Subcutaneous abdominal adipose tissue (tissue), 5 donors: ENCODE data around the gene PLN.

ENCODE experiments used
- H3K27ac ChIP-seq: one replicate; pipeline ENCODE4 v1.7.0; 2013; ENCODE audit warnings: low read depth, mild to moderate bottlenecking, inconsistent platforms, low read length, moderate library complexity
- H3K27me3 ChIP-seq, 5 donors: one replicate each; pipeline ENCODE4 v1.7.0; 2013; ENCODE audit warnings: low read length in 5 of 5, inconsistent platforms in 1 of 5; ENCODE audit not compliant: control insufficient read depth in 5 of 5, insufficient read depth in 4 of 5
- H3K36me3 ChIP-seq, 5 donors: one replicate each; pipeline ENCODE4 v1.7.0; 2013; ENCODE audit warnings: low read length in 5 of 5; ENCODE audit not compliant: control insufficient read depth in 5 of 5, insufficient read depth in 5 of 5
- H3K4me1 ChIP-seq, 5 donors: one replicate each; pipeline ENCODE4 v1.7.0; 2013; ENCODE audit warnings: low read length in 5 of 5, mild to moderate bottlenecking in 3 of 5, moderate library complexity in 1 of 5; ENCODE audit not compliant: control insufficient read depth in 5 of 5, insufficient read depth in 5 of 5
- H3K4me3 ChIP-seq, 5 donors: one replicate each; pipeline ENCODE4 v1.7.0; 2013; ENCODE audit warnings: low read length in 5 of 5, low read depth in 1 of 5
- H3K9ac ChIP-seq, 5 donors: one replicate each; pipeline ENCODE4 v1.7.0; 2013; ENCODE audit warnings: low read length in 5 of 5, mild to moderate bottlenecking in 4 of 5, moderate library complexity in 3 of 5
- H3K9me3 ChIP-seq, 5 donors: one replicate each; pipeline ENCODE4 v1.7.0; 2013; ENCODE audit warnings: low read length in 5 of 5; ENCODE audit not compliant: control insufficient read depth in 5 of 5
- donor health status: healthy.
- donor health status: healthy.
- donor health status: healthy.
- donor health status: healthy.
- donor health status: healthy.

Gene PLN

DNA sequence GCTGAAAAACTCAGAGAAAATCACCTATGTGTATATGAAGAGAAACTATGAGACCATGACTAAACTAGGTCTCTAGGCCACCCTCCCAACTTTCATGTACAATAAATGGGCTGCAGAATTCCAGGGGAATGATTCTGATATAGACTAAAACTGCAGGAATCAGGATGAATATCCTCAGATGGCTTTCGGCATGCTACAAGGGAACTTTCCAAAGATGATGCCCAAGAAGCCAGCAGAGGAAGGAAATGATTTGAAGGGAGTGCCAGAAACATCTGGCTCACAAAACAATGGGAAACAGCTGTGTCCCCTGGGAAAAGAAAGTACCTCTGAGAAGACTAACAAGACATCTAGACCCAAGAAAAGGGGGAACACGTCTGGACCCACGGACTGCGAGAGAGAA is 41.1 kb downstream of the PLN start:
- no peak overlapping the region for H3K9ac ChIP-seq
- peaks cover 0 to 17% (median 5%) of the 10 kb centered on the region in 5 donors for H3K4me1 ChIP-seq
- no peak overlapping the region for H3K27ac ChIP-seq
- H3K27me3 ChIP-seq, result no peaks in the 10 kb centered on the region
- H3K4me3 ChIP-seq, result no peak overlapping the region
- H3K36me3 ChIP-seq, result no peaks in the 10 kb centered on the region
- no peaks in the 10 kb centered on the region for H3K9me3 ChIP-seq

DNA sequence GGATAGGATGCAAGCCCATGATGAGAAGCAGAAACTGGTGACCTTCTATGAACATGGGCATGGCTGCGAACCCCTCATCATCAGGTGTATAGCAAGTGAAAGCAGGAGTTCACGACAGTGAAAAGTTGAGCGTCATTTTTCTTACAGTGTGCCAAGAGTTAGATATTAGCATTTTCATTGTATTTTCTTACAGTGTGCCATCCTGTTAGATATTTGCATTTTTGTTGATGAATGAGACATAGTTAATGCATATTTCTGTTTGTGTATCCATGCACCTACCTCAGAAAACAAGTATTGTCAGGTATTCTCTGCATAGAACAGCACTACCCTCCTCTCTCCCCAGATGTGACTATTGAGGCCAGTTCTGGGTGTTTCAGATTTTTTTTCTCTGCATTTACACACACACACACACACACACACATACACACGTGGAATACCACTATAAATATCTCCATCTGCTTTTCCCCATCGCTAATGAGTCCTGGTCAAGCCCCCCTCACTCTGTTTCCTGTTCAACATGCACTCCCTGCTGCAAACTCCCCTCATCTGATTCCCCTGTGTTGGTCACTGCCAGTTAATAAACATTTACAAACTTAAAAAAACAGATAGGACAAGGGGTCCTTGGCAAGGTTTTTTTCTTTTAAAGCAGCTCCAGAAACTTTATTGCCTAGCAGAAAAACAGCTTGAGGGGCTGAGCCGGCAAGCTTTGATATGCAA is 41.7 kb downstream of the PLN start:
- no peaks in the 10 kb centered on the region for H3K27me3 ChIP-seq
- H3K9me3 ChIP-seq, result no peaks in the 10 kb centered on the region
- no peak overlapping the region for H3K4me3 ChIP-seq
- H3K4me1 ChIP-seq, result peaks cover 0 to 17% (median 5%) of the 10 kb centered on the region in 5 donors
- H3K36me3 ChIP-seq, result no peaks in the 10 kb centered on the region
- H3K9ac ChIP-seq, result no peak overlapping the region
- no peak overlapping the region for H3K27ac ChIP-seq

DNA sequence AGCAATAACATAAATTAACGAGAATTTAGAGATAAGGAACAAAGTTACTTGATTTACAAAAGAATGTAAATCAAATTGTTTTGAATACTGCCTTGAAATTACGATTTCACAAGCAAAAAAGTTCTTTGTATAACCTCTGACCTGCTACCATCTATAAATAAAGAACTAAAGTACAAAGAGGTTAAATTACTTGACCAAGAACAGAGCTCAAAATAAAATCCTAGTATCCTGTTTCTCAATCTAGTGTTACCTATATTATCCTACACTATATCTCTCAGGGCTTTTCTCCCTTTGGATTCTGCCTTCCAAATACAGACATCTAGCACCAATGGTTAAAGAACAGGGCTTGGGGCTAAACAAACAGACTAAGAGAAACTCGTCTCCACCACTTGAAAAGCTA is 43.8 kb downstream of the PLN start:
- no peak overlapping the region for H3K27ac ChIP-seq
- H3K4me1 ChIP-seq, result peaks cover 0 to 15% (median 6%) of the 10 kb centered on the region in 5 donors
- H3K9me3 ChIP-seq, result no peaks in the 10 kb centered on the region
- H3K9ac ChIP-seq, result no peak overlapping the region
- no peak overlapping the region for H3K4me3 ChIP-seq
- no peaks in the 10 kb centered on the region for H3K27me3 ChIP-seq
- H3K36me3 ChIP-seq, result no peaks in the 10 kb centered on the region

DNA sequence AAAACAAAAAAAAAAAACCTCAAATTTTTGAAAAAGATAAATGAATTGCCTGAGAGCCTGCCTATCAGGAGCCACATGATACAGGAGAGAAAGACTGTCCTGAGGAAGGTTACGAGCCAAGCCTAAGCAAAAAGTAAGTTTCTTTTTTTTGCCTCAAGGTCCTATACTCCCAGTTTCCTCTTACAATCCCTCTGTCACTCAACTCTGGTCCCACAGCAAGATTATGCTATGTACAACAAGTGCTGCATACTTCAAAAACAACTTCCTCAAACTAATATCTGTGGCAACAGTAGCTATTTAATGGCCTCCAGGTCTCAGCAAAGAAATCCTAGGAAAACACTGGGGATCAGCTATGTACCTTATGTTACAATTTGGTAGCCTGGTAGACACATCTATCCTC is 46.8 kb downstream of the PLN start:
- Histone ChIP-seq H3K4me3 (no peak overlapping the region), H3K9ac (no peak overlapping the region), H3K9me3 (no peaks in the 10 kb centered on the region), H3K27me3 (no peaks in the 10 kb centered on the region), H3K27ac (no peak overlapping the region), H3K4me1 (peaks cover 0 to 6% (median 2%) of the 10 kb centered on the region in 5 donors), H3K36me3 (no peaks in the 10 kb centered on the region)

DNA sequence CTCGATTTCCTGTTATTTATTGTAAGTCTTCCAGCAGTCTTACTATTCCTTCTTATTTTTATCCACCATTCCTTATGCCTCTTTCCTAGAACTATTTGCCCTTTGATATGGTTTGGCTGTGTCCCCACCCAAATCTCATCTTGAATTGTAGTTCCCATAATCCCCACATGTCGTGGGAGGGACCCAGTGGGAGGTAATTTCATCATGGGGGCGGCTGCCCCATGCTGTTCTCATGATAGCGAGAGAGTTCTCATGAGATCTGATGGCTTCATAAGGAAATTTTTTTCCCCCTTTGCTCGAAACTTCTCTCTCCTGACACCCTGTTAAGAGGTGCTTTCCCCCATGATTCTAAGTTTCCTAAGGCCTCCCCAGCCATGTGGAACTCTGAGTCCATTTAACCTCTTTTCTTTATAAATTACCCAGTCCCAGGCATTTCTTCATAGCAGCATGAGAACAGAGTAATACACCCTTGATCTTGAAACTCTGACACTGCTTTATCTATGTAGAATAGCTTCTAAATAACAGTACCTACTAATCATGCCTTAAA is 48.8 kb downstream of the PLN start:
- no peak overlapping the region for H3K27ac ChIP-seq
- no peaks in the 10 kb centered on the region for H3K9me3 ChIP-seq
- peaks cover 0 to 5% (median 0%) of the 10 kb centered on the region in 5 donors for H3K4me1 ChIP-seq
- H3K9ac ChIP-seq, result no peak overlapping the region
- H3K4me3 ChIP-seq, result no peak overlapping the region
- H3K27me3 ChIP-seq, result no peaks in the 10 kb centered on the region
- H3K36me3 ChIP-seq, result no peaks in the 10 kb centered on the region

DNA sequence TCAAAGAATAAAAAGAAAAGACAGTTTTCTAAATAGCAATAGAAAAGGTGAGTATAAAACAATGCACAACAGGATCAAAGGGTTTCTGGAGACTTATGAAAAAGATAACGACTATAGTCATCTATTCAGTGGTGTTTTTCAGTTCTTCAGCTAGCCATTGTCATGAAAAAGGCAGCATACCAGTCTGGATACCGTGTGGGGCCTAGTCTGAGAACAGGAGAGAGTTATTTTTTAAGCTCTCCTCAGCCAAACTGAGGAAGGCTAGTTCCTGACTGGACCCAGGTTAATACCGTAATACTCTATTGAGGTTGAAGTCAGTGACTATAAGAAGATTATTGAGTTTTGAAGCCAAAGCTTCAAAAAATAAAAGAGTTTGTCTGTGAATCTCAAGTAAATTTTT is 49.5 kb downstream of the PLN start:
- H3K4me1 ChIP-seq, result peaks cover 0 to 4% (median 0%) of the 10 kb centered on the region in 5 donors
- H3K9ac ChIP-seq, result no peak overlapping the region
- H3K4me3 ChIP-seq, result no peak overlapping the region
- no peaks in the 10 kb centered on the region for H3K36me3 ChIP-seq
- H3K9me3 ChIP-seq, result no peaks in the 10 kb centered on the region
- H3K27me3 ChIP-seq, result no peaks in the 10 kb centered on the region
- no peak overlapping the region for H3K27ac ChIP-seq

DNA sequence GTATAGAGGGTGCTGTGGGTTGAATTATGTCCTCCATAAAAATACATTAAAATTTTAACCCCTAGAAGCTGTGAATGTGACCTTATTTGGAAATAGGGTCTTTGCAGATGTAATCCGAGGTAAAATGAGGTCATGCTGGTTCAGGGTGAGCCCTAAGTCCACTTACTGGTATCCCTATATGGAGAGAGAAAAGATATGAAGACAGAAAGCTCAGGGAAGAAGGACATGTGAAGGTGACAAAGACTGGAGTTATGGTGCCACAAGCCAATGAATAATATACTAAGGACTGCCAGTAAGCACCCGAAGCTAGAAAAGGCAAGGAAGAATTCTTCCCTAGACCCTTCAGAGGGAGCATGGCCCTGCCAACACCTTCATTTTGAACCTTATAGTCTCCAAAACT is 50.2 kb downstream of the PLN start:
- no peak overlapping the region for H3K27ac ChIP-seq
- H3K9ac ChIP-seq, result no peak overlapping the region
- no peak overlapping the region for H3K4me3 ChIP-seq
- peaks cover 0 to 4% (median 0%) of the 10 kb centered on the region in 5 donors for H3K4me1 ChIP-seq
- H3K9me3 ChIP-seq, result no peaks in the 10 kb centered on the region
- no peaks in the 10 kb centered on the region for H3K27me3 ChIP-seq
- H3K36me3 ChIP-seq, result no peaks in the 10 kb centered on the region

DNA sequence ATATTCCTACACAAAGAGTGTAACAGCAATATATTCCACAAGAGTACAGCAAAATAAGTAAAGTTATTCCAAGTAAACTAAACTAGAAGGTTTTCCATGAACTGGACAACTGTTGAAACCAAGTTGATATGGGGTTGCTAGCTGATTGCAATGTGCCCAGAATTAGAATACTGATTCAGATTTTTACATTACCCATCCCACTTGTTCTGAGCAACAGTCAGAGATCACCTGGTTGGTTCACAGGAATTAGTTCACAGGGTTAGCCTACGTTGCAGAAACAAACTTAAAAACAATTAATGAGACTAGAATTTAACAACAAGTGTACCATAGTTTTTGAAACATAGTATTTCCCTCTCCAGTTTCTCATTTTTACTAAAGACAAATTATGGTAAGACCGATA is 54.2 kb downstream of the PLN start:
- Histone ChIP-seq H3K4me3 (no peak overlapping the region), H3K36me3 (no peaks in the 10 kb centered on the region), H3K27me3 (no peaks in the 10 kb centered on the region), H3K27ac (no peak overlapping the region), H3K9ac (no peak overlapping the region), H3K4me1 (no peaks in the 10 kb centered on the region), H3K9me3 (no peaks in the 10 kb centered on the region)

DNA sequence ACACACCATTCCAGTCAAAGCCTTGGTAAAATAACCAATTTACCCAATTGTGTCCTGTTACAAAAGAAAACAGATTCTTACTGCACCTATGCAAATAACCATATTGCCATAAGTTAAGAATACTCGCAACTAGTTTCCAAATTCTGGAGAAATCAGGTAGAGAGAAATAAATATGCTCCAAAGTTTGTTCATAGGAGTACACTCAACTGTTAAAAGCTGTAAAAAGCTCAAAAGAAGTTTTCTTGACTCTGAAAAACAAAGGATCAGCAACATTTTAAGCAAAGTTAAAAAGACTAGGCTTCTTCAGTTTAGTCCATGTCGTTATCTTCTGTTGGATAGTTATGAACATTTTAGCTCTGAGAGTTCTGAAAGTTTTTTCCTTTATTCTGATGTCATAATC is 55.3 kb downstream of the PLN start:
- H3K27ac ChIP-seq, result no peak overlapping the region
- H3K4me3 ChIP-seq, result no peak overlapping the region
- H3K9ac ChIP-seq, result no peak overlapping the region
- H3K4me1 ChIP-seq, result no peaks in the 10 kb centered on the region
- no peaks in the 10 kb centered on the region for H3K27me3 ChIP-seq
- H3K9me3 ChIP-seq, result no peaks in the 10 kb centered on the region
- H3K36me3 ChIP-seq, result no peaks in the 10 kb centered on the region

DNA sequence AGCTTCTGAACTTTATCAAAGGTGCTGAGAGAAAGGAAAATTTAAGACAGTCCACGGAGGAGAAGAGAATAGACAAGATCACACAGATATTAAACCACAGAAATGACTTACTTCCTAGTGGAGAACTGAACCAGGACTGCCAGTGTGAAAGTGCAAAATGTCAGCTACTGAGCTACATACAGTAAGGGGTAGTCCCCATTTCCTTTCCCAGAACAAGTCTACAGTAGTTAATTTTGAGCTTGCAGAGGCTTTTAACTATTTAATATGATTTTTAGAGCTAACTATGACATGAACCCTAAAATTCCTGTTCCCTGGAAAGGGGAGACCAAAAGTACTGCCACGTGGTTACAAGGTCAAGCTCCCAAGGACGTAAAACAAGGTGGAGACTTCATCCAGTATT is 58.2 kb downstream of the PLN start:
- no peaks in the 10 kb centered on the region for H3K27me3 ChIP-seq
- no peaks in the 10 kb centered on the region for H3K4me1 ChIP-seq
- no peaks in the 10 kb centered on the region for H3K36me3 ChIP-seq
- peaks cover 0 to under 1% (median 0%) of the 10 kb centered on the region in 5 donors for H3K9me3 ChIP-seq
- H3K27ac ChIP-seq, result no peak overlapping the region
- H3K9ac ChIP-seq, result no peak overlapping the region
- H3K4me3 ChIP-seq, result no peak overlapping the region
